Fibroblast of the aortic adventitia (primary cell): ENCODE results near the gene ZG16. TPM values are rescaled to one million over a fixed set of nuclear protein-coding genes. Genes with fewer than 3 reads are reported as not detected.
"Not testable (repeated sequence)": the region's sequence is repeated elsewhere in the genome, so short reads cannot be mapped to it uniquely, and the experiment has no call there.

ENCODE experiments used
- DNase-seq: peaks from one replicate; pipeline ENCODE4 v3.0.0-alpha.2; 2010; ENCODE audit warnings: low read depth
- H3K4me3 ChIP-seq: 2 replicates; pipeline ENCODE4 v1.5.1; 2011; ENCODE audit warnings: low read depth, mild to moderate bottlenecking, control low read depth, low read length, moderate library complexity
- CTCF ChIP-seq: IDR thresholded peaks from 2 replicates; pipeline ENCODE4 v1.5.1; 2011; ENCODE audit warnings: mild to moderate bottlenecking, low read length, control low read depth, inconsistent platforms; ENCODE audit not compliant: insufficient read depth
- total RNA-seq: library from RNA; depleted of rRNA; stranded (reverse); fragments of >200 nt; gene quantifications from 2 replicates; pipeline ENCODE4 v1.2.3, GENCODE V29; 2012; ENCODE audit warnings: low replicate concordance

Gene ZG16
- total RNA-seq, 1 donor = not detected

GRCh38 chr16:29791845-29792807 lies 14.1 kb downstream of the ZG16 start:
- H3K4me3 ChIP-seq = peak overlapping the region; percentile 92
- TF ChIP-seq CTCF = no peak
- no peak for DNase-seq

- not testable (repeated sequence) for DNase-seq, H3K4me3 ChIP-seq
Measured at GRCh38 chr16:29793153-29793552, 15.1 kb downstream of the ZG16 start.

GRCh38 chr16:29794231-29794710 lies 16.2 kb downstream of the ZG16 start:
- DNase-seq = no peak
- TF ChIP-seq CTCF = no peak
- H3K4me3 ChIP-seq = no peak overlapping the region

GRCh38 chr16:29802416-29802935 lies 24.4 kb downstream of the ZG16 start:
- no peak for DNase-seq
- H3K4me3 ChIP-seq = no peak overlapping the region
- no peak for TF ChIP-seq CTCF

GRCh38 chr16:29804020-29804419 lies 26.0 kb downstream of the ZG16 start:
- TF ChIP-seq CTCF = no peak
- H3K4me3 ChIP-seq = no peak overlapping the region
- DNase-seq = no peak

- TF ChIP-seq CTCF = no peak
- peak overlapping the region; percentile 93 for H3K4me3 ChIP-seq
- DNase-seq = peak; percentile 47
Measured at GRCh38 chr16:29804455-29805231, 26.6 kb downstream of the ZG16 start.
